Activated naive CD4-positive, alpha-beta T cell treated with anti-CD3 and anti-CD28 coated beads, Interleukin-2, amount 10 ng/mL, durations not matched to agents 5 hours and 36 hours (primary cell): ENCODE results near the gene CYP4F11. TPM values are rescaled to one million over a fixed set of nuclear protein-coding genes. Genes with fewer than 3 reads are reported as not detected.

Experiments
- total RNA-seq, 2 experiments: library from RNA; stranded (reverse); gene quantifications; one replicate each; pipeline ENCODE4 v1.2.3, GENCODE V29; 2021

The CYP4F11 gene
- total RNA-seq, result not detected

GRCh38 chr19:15934332-15935078 is at the start of gene CYP4F11:
TSS of gene CYP4F11 (minus strand) at chr19:15934529. CDS start at chr19:15934408, 121 bp downstream.

GRCh38 chr19:15948223-15949058 is 14.1 kb upstream of the CYP4F11 start, which contains the start of gene OR10H4:
TSS of gene OR10H4 (plus strand) at chr19:15949008. CDS start at chr19:15949008, 0 bp downstream.

DNA sequence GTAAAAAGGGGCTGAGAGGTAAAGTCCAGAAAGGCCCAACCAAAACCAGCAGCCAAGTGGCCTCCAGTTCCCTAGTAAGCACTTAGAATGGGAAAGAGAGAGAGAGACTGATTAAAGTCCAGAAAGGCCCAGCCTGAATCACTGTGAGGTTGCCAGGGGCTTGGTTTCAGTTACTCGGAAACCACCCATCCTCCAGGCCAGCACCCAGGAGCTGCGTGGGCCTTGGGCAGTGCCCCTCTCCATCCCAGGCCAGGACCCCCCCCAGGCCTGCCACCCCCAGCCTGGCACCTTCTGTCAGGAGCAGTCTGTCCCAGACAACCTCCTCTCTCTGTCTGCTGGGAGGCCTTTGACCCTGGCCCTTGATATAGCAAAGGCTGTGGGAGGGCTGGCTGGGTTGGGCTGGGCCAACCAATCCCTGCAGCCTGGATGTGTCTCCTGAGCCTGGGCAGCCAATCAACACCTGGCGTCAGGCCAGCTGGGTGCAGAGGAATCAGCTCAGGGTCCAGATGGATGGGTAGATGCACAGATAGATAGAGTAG is 36.5 kb downstream of the CYP4F11 start, which contains the start of gene CYP4F2:
Gene CYP4F2, minus strand, starts transcription at position 337 of the 539 bp plus-strand sequence. CDS start 463 bp downstream, outside the sequence.

Other genes with a start within 250 kb of the CYP4F11 start
- gene OR10H2, start 206.5 kb downstream of the CYP4F11 start, total RNA-seq, result not detected
- gene OR10H3, start 196.5 kb downstream of the CYP4F11 start, total RNA-seq, result not detected
- not detected for gene OR10H5, start 146.9 kb downstream of the CYP4F11 start, total RNA-seq
- not detected for gene OR10H1, start 118.9 kb downstream of the CYP4F11 start, total RNA-seq
- not detected for gene CYP4F2, start 36.5 kb downstream of the CYP4F11 start, total RNA-seq
- not detected for gene OR10H4, start 14.5 kb upstream of the CYP4F11 start, total RNA-seq
- gene TPM4, start 142.0 kb upstream of the CYP4F11 start, total RNA-seq, result 100 to 1,000 TPM; 334 to 348 TPM
- gene RAB8A, start 177.4 kb upstream of the CYP4F11 start, total RNA-seq, result 100 to 1,000 TPM; 107 to 112 TPM
- gene HSH2D, start 209.2 kb upstream of the CYP4F11 start, total RNA-seq, result 10 to 100 TPM; 38.1 to 40.3 TPM
- not detected for gene CIB3, start 239.0 kb upstream of the CYP4F11 start, total RNA-seq